Measurements from ENCODE around the gene COIL. TPM values are rescaled to one million over a fixed set of nuclear protein-coding genes. Genes with fewer than 3 reads are reported as not detected.

Gene COIL
- total RNA-seq, 1 experiment from 2014 or later = 22.9 TPM

DNA sequence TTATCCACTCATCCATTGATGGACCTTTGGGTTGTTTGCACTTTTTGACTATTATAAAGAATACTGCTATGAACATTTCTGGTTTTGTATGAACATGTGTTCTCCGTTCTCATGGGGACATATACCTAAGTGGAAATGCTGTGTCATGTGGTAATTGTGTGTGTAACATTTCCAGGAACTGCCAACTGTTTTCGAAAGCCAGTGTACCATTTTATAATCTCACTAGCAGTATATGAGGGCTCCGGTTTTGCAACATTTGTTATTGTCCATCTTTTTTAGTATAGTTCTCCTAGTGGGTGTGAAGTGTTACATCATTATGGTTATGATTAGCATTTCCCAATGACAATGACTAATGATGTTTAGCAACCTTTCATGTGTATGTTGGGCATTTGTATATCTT is 41.9 kb downstream of the COIL start:
- Histone ChIP-seq H3K4me1 (ENCODE audit: insufficient read depth, low read length) (peaks cover 22% of the 10 kb centered on the region), H3K4me2 (ENCODE audit: low read length) (no peak overlapping the region), H3K36me3 (ENCODE audit: low read depth, low read length) (0 out of 2 replicates have a peak, but pooled peaks cover 4% of the 10 kb centered on the region), H3K27ac (ENCODE audit: low read length) (no peak overlapping the region), H3K27me3 (ENCODE audit: low read length) (no peaks in the 10 kb centered on the region), H3K4me3 (ENCODE audit: low read length) (no peak overlapping the region), H3K9ac (ENCODE audit: low read length) (no peak overlapping the region), H4K20me1 (ENCODE audit: low read length) (no peaks in the 10 kb centered on the region), H3K9me3 (ENCODE audit: low read length) (peaks cover 8% of the 10 kb centered on the region; the same call in 1 of the 2 replicates), H3K9me2 (replicated peaks; ENCODE audit: low read length) (no peaks in the 10 kb centered on the region), H3K79me2 (ENCODE audit: low read length) (peaks cover 12% of the 10 kb centered on the region), H2AFZ (ENCODE audit: low read length) (no peak overlapping the region), H3F3A (ENCODE audit: low read length, unreplicated experiment) (peaks cover 9% of the 10 kb centered on the region)
- intact Hi-C loops (cut with micrococcal nuclease) = no loop called here
- TF ChIP-seq, protein P1, sequence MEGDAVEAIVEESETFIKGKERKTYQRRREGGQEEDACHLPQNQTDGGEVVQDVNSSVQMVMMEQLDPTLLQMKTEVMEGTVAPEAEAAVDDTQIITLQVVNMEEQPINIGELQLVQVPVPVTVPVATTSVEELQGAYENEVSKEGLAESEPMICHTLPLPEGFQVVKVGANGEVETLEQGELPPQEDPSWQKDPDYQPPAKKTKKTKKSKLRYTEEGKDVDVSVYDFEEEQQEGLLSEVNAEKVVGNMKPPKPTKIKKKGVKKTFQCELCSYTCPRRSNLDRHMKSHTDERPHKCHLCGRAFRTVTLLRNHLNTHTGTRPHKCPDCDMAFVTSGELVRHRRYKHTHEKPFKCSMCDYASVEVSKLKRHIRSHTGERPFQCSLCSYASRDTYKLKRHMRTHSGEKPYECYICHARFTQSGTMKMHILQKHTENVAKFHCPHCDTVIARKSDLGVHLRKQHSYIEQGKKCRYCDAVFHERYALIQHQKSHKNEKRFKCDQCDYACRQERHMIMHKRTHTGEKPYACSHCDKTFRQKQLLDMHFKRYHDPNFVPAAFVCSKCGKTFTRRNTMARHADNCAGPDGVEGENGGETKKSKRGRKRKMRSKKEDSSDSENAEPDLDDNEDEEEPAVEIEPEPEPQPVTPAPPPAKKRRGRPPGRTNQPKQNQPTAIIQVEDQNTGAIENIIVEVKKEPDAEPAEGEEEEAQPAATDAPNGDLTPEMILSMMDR (conservative IDR thresholded peaks at IDR 0.05; ENCODE audit: low read depth, low read length) = no peak
- TF ChIP-seq EZH2 (IDR thresholded peaks at IDR 0.05; ENCODE audit: low read length, unreplicated experiment) (no peak), EZH2phosphoT487 (IDR thresholded peaks at IDR 0.05; ENCODE audit: borderline replicate concordance, low read length) (no peak)
- ATAC-seq (no peak), DNase-seq (no peak)
- ChIA-PET POLR2A (ENCODE audit: unreplicated experiment) (no interaction called here), CTCF (no interaction called here)
- no TSS peak for BruUV-seq (replicated peaks)

DNA sequence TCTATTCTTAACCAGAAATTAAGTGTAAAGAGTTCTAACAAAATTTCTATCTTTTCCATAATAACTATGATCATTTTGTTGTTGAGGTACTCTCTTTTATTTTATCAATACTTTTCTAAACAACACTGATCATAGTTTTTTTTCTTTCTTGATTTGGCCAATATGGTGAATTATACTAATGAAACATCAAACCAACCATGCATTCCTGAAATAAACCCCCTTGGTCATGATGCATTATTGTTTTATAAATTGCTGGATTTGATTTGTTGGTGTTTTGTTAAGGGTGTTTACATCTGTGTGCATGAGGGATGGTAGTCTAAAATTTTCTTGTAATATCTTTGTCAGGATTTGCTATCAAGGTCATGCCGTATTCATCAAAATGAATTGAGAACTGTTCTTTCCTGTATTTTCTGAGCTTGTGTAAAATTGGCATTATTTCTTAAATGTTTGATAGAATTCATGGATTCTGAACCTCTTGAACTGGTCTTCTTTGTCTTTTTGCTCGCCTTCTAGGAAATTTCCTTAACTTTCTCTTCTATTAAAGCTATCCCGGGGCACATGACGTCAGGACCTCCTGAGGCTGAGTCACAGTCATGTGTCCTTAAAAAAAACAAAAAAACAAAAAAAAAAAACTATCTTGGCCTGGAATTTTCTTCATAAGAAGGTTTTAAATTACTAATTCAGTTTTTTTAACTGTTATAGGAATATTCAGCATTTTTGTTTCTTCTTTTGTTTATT is 43.1 kb downstream of the COIL start:
- H3F3A ChIP-seq (ENCODE audit: low read length, unreplicated experiment) = peaks cover 9% of the 10 kb centered on the region
- no peaks in the 10 kb centered on the region for H3K27me3 ChIP-seq (ENCODE audit: low read length)
- H3K4me1 ChIP-seq (ENCODE audit: insufficient read depth, low read length) = peaks cover 22% of the 10 kb centered on the region
- no peak overlapping the region for H3K9ac ChIP-seq (ENCODE audit: low read length)
- H2AFZ ChIP-seq (ENCODE audit: low read length) = no peak overlapping the region
- BruUV-seq (replicated peaks) = no TSS peak
- H3K9me3 ChIP-seq (ENCODE audit: low read length) = peaks cover 8% of the 10 kb centered on the region; the same call in 1 of the 2 replicates
- no peak for ATAC-seq
- ChIA-PET POLR2A (ENCODE audit: unreplicated experiment) (no interaction called here), CTCF (no interaction called here)
- H3K79me2 ChIP-seq (ENCODE audit: low read length) = peaks cover 24% of the 10 kb centered on the region
- no peak overlapping the region for H3K27ac ChIP-seq (ENCODE audit: low read length)
- H3K36me3 ChIP-seq (ENCODE audit: low read depth, low read length) = 0 out of 2 replicates have a peak, but pooled peaks cover 4% of the 10 kb centered on the region
- no peaks in the 10 kb centered on the region for H3K9me2 ChIP-seq (replicated peaks; ENCODE audit: low read length)
- H4K20me1 ChIP-seq (ENCODE audit: low read length) = peaks cover 5% of the 10 kb centered on the region; the same call in 1 of the 2 replicates
- no peak for DNase-seq
- intact Hi-C loops (cut with micrococcal nuclease) = no loop called here
- H3K4me3 ChIP-seq (ENCODE audit: low read length) = no peak overlapping the region
- no peak overlapping the region for H3K4me2 ChIP-seq (ENCODE audit: low read length)
- TF ChIP-seq EZH2phosphoT487 (IDR thresholded peaks at IDR 0.05; ENCODE audit: borderline replicate concordance, low read length) (no peak), EZH2 (IDR thresholded peaks at IDR 0.05; ENCODE audit: low read length, unreplicated experiment) (no peak)
- TF ChIP-seq, protein P1 (conservative IDR thresholded peaks at IDR 0.05; ENCODE audit: low read depth, low read length) = no peak

All from PC-3 (cell line).